Tibial nerve (tissue), 4 donors: ENCODE data around the gene MYO1A. TPM values are rescaled to one million over a fixed set of nuclear protein-coding genes. Genes with fewer than 3 reads are reported as not detected.
"Not testable (repeated sequence)": the region's sequence is repeated elsewhere in the genome, so short reads cannot be mapped to it uniquely, and the experiment has no call there.

Source experiments
- DNase-seq, 2 donors: peaks; one replicate each; pipeline ENCODE4 v3.0.0-alpha.2; 2019; ENCODE audit warnings: low spot score in 2 of 2
- H3K27ac ChIP-seq, 4 donors: fragments of 200-600 bp; sonication (generic) in 3 of 4; one replicate each; pipeline ENCODE4 v1.5.1; 2017 to 2019; ENCODE audit warnings: mild to moderate bottlenecking in 1 of 4
- H3K27me3 ChIP-seq, 2 donors: fragments of 200-600 bp; sonication (generic) in 1 of 2; one replicate each; pipeline versions ENCODE4 v1.5.1 to v1.6.0; 2017 to 2019
- H3K36me3 ChIP-seq, 3 donors: fragments of 200-600 bp; sonication (generic); one replicate each; pipeline ENCODE4 v1.5.1; 2018 to 2019
- H3K4me1 ChIP-seq, 4 donors: fragments of 200-600 bp; sonication (generic) in 3 of 4; one replicate each; pipeline ENCODE4 v1.5.1; 2017 to 2019
- H3K4me3 ChIP-seq, 4 donors: fragments of 200-600 bp; sonication (generic) in 3 of 4; one replicate each; pipeline ENCODE4 v1.5.1; 2017 to 2019; ENCODE audit warnings: mild to moderate bottlenecking in 1 of 4, moderate library complexity in 1 of 4
- H3K9me3 ChIP-seq, 4 donors: fragments of 200-600 bp; sonication (generic) in 3 of 4; one replicate each; pipeline ENCODE4 v1.5.1; 2017 to 2019
- CTCF ChIP-seq, 5 experiments: fragments of 200-600 bp in 3 of 5; fragments of 450-650 bp in 2 of 5; sonication (generic) in 3 of 5; IDR thresholded peaks; one replicate each; pipeline ENCODE4 v1.5.1; 2016 to 2019; ENCODE audit warnings: antibody characterized with exemption in 5 of 5, mild to moderate bottlenecking in 3 of 5, moderate library complexity in 2 of 5
- EP300 ChIP-seq, 2 donors: sonication (generic); formaldehyde crosslinking; IDR thresholded peaks; one replicate each; pipeline ENCODE4 v1.6.1; 2017; ENCODE audit warnings: antibody characterized with exemption in 2 of 2, mild to moderate bottlenecking in 1 of 2
- POLR2A ChIP-seq, 2 donors: fragments of 450-650 bp; IDR thresholded peaks; one replicate each; pipeline ENCODE4 v1.6.1; 2017; ENCODE audit warnings: antibody characterized with exemption in 2 of 2, mild to moderate bottlenecking in 2 of 2, moderate library complexity in 2 of 2
- WGBS, 2 donors: methylation state at CpG; one replicate each; pipeline ENCODE4 v1.1.5; 2018; 5-methylcytosine and 5-hydroxymethylcytosine counted together
- total RNA-seq, 4 donors: library from RNA; depleted of rRNA; stranded (reverse); fragments of >200 nt; gene quantifications; one replicate each; pipeline ENCODE4 v1.1.0, GENCODE V29; 2016

The MYO1A gene
- total RNA-seq, 4 donors from 2014 or later: 0.30 to 0.59 TPM; not detected in 2

GRCh38 chr12:57019983-57020719, 29.8 kb downstream of the MYO1A start:
- Histone ChIP-seq H3K4me1 (peaks cover 0 to 7% (median 0%) of the 10 kb centered on the region in 4 donors), H3K27me3 (no peaks in the 10 kb centered on the region), H3K27ac (no peak overlapping the region), H3K36me3 (no peaks in the 10 kb centered on the region), H3K9me3 (no peaks in the 10 kb centered on the region), H3K4me3 (no peak overlapping the region)
- WGBS, 2 donors: 86 to 87% methylated on average over 9 of the region's 9 CpGs
- no peak for DNase-seq
- no peak for TF ChIP-seq CTCF (IDR thresholded peaks at IDR 0.05)
- no peak for TF ChIP-seq POLR2A (IDR thresholded peaks at IDR 0.05)
- no peak for TF ChIP-seq EP300 (IDR thresholded peaks at IDR 0.05)

GRCh38 chr12:57018906-57019305, 31.0 kb downstream of the MYO1A start:
- no peak for TF ChIP-seq EP300 (IDR thresholded peaks at IDR 0.05)
- TF ChIP-seq CTCF (IDR thresholded peaks at IDR 0.05): no peak
- no peak for TF ChIP-seq POLR2A (IDR thresholded peaks at IDR 0.05)
- DNase-seq: no peak
- no peak overlapping the region for H3K4me3 ChIP-seq
- 45 to 72% methylated on average over 1 of the region's 1 CpG for WGBS, 2 donors
- H3K9me3 ChIP-seq: no peaks in the 10 kb centered on the region
- H3K27me3 ChIP-seq: peaks cover 0 to 3% of the 10 kb centered on the region in 2 donors
- no peaks in the 10 kb centered on the region for H3K36me3 ChIP-seq
- no peak overlapping the region for H3K27ac ChIP-seq
- peaks cover 0 to 4% (median 0%) of the 10 kb centered on the region in 4 donors for H3K4me1 ChIP-seq

- WGBS, 2 donors: 67 to 78% methylated on average over 5 of the region's 5 CpGs
- not testable (repeated sequence) for H3K36me3 ChIP-seq, DNase-seq, H3K9me3 ChIP-seq, H3K4me3 ChIP-seq, H3K27ac ChIP-seq, H3K4me1 ChIP-seq, H3K27me3 ChIP-seq
These were observed 31.6 kb downstream of the MYO1A start for GRCh38 chr12:57018353-57018752.

- no peaks in the 10 kb centered on the region for H3K36me3 ChIP-seq
- DNase-seq: no peak
- TF ChIP-seq POLR2A (IDR thresholded peaks at IDR 0.05): no peak
- no peak for TF ChIP-seq EP300 (IDR thresholded peaks at IDR 0.05)
- H3K4me1 ChIP-seq: no peaks in the 10 kb centered on the region
- no peak within 1 kb of the TSS for H3K4me3 ChIP-seq
- H3K27me3 ChIP-seq: peaks cover 0 to 3% of the 10 kb centered on the region in 2 donors
- no peak within 1 kb of the TSS for H3K27ac ChIP-seq
- H3K9me3 ChIP-seq: no peaks in the 10 kb centered on the region
- 45 to 55% methylated on average over 6 of the region's 6 CpGs for WGBS, 2 donors
These were observed 33.6 kb downstream of the MYO1A start, which contains the start of gene TAC3 for GRCh38 chr12:57016348-57016747. TAC3 (minus strand) TSS chr12:57016529; CDS start chr12:57015797, 732 bp downstream.

- 74 to 83% methylated on average over 7 of the region's 7 CpGs for WGBS, 2 donors
- no peak for DNase-seq
- peaks cover 0 to 3% of the 10 kb centered on the region in 2 donors for H3K27me3 ChIP-seq
- no peaks in the 10 kb centered on the region for H3K9me3 ChIP-seq
- no peak overlapping the region for H3K27ac ChIP-seq
- peaks cover 0 to 7% (median 6%) of the 10 kb centered on the region in 4 donors for H3K4me1 ChIP-seq
- H3K4me3 ChIP-seq: no peak overlapping the region
- TF ChIP-seq CTCF (IDR thresholded peaks at IDR 0.05) (no peak), EP300 (IDR thresholded peaks at IDR 0.05) (no peak), POLR2A (IDR thresholded peaks at IDR 0.05) (no peak)
- H3K36me3 ChIP-seq: no peaks in the 10 kb centered on the region
These were observed 37.1 kb downstream of the MYO1A start for GRCh38 chr12:57012600-57013465.
